BE2C (cell line): ENCODE results near the gene SIGLEC1.

ENCODE experiments used
- DNase-seq: peaks from one replicate; pipeline ENCODE4 v3.0.0-alpha.2; 2020
- H3K27me3 ChIP-seq: fragments of 250-450 bp; sonication (Bioruptor Pico); 2 replicates; pipeline ENCODE4 v1.5.1; 2020; ENCODE audit warnings: mild to moderate bottlenecking
- H3K36me3 ChIP-seq: fragments of 250-450 bp; sonication (Bioruptor Pico); 2 replicates; pipeline ENCODE4 v1.5.1; 2020; ENCODE audit warnings: mild to moderate bottlenecking
- H3K4me1 ChIP-seq: fragments of 250-450 bp; sonication (Bioruptor Pico); 2 replicates; pipeline ENCODE4 v1.5.1; 2020
- H3K4me3 ChIP-seq: 2 replicates; pipeline ENCODE4 v1.5.1; 2011; ENCODE audit warnings: low read depth, low read length
- H3K9me3 ChIP-seq: fragments of 250-450 bp; sonication (Bioruptor Pico); 2 replicates; pipeline ENCODE4 v1.5.1; 2020
- CTCF ChIP-seq: IDR thresholded peaks from 2 replicates; pipeline ENCODE4 v1.5.1; 2012; ENCODE audit warnings: mild to moderate bottlenecking, low read depth, low read length

SIGLEC1 gene

GRCh38 chr20:3696745-3697587, 15.4 kb downstream of the SIGLEC1 start:
- Histone ChIP-seq H3K27me3 (no peaks in the 10 kb centered on the region), H3K4me1 (no peaks in the 10 kb centered on the region), H3K36me3 (no peaks in the 10 kb centered on the region), H3K9me3 (0 out of 2 replicates have a peak, but pooled peaks cover 2% of the 10 kb centered on the region), H3K4me3 (no peak overlapping the region)
- no peak for DNase-seq
- no peak for TF ChIP-seq CTCF

DNA sequence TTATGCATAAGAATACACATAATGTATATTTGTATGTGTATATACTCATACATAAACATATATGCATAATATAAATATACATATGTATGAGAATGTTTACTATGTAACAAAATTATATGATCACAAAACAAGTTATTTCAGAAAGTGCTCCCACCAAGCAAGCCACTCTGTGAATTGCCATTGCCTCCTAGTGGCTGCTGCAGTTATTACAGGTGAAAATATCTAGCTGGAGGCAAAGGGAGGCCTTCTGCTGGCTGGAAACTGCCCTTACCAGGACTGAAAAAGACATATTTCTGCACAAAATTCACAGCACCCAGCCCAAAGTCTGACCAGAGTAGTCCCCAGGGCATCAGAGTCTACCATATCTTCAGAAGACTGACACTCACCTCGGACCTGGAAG, 16.2 kb downstream of the SIGLEC1 start:
- no peak for DNase-seq
- H3K27me3 ChIP-seq: no peaks in the 10 kb centered on the region

DNA sequence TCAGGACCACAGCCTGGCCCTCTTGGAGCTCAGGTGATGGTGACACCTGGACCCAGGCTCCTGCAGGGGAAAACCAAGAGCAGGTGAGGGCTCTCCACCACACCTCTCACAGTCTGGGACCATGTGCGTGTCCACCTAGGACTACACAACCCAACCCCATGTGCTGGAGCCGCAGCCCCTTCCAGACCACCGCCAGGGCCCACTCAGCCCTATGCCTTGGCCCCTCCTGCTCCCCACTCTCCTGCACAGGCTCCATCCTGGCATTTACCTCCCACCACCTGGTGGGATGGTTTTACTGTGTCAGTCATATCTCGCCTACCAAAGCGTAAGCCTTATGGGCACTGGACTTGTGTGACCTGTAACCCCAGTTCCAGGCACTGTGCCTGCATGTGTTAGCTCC, 17.5 kb downstream of the SIGLEC1 start:
- H3K27me3 ChIP-seq: no peaks in the 10 kb centered on the region
- no peaks in the 10 kb centered on the region for H3K4me1 ChIP-seq
- H3K9me3 ChIP-seq: 0 out of 2 replicates have a peak, but pooled peaks cover 2% of the 10 kb centered on the region
- no peak overlapping the region for H3K4me3 ChIP-seq
- no peak for TF ChIP-seq CTCF
- H3K36me3 ChIP-seq: no peaks in the 10 kb centered on the region
- no peak for DNase-seq

More for the DNA sequence above, 16.2 kb downstream of the SIGLEC1 start:
- Histone ChIP-seq H3K9me3 (0 out of 2 replicates have a peak, but pooled peaks cover 2% of the 10 kb centered on the region), H3K4me1 (no peaks in the 10 kb centered on the region), H3K4me3 (no peak overlapping the region), H3K36me3 (no peaks in the 10 kb centered on the region)
- TF ChIP-seq CTCF: peak; percentile 62

DNA sequence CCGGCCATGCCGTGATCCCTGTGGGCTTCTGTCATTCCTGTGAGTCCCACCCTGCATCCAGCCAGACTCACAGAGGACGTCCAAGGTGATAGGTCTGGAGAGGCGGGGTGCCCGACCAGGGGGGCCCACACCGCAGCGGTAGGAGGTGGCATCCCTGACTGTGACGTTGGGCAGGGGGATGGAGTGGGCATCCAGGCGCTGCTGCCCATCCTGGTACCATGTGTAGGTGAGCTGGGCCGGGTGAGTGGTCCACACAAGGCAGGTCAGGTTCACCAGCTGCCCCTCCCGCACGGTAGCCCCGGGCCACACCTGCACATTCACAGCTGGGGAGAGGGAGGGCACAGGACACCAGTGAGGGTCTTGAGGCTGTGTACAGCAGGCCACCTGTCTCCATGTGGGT, 19.0 kb downstream of the SIGLEC1 start:
- Histone ChIP-seq H3K4me1 (no peaks in the 10 kb centered on the region), H3K27me3 (no peaks in the 10 kb centered on the region), H3K9me3 (0 out of 2 replicates have a peak, but pooled peaks cover 2% of the 10 kb centered on the region), H3K4me3 (no peak overlapping the region), H3K36me3 (no peaks in the 10 kb centered on the region)
- TF ChIP-seq CTCF: no peak
- DNase-seq: no peak

DNA sequence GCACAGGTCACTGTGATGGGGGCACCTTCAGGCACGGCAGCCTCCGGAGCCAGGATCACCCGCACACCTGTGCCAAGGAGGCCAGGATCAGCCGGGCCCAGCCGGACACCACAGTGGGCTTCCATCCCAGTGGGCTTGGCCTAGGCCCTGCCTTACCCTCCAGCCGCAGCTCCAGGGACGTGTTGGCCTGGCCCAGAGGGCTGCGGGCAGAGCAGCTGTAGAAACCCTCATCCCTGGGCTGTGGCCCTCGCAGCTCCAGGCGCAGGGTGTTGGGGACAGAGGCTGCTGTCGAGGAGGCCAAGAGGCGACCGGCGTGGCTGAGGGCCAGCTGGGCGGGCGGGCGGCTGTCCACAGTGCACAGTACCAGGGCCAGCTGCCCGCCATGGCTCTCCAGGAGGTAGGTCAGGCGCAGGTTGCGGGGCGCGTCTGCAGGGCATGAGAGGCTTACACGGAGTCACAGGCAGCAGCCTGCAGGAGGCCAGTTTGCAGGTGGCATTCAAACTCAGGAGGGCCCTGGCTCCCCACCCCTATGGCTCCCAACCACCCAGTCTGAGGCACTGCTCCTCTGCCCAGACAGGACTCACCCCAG, 19.6 kb downstream of the SIGLEC1 start:
- no peaks in the 10 kb centered on the region for H3K27me3 ChIP-seq
- no peak for TF ChIP-seq CTCF
- no peak for DNase-seq

DNA sequence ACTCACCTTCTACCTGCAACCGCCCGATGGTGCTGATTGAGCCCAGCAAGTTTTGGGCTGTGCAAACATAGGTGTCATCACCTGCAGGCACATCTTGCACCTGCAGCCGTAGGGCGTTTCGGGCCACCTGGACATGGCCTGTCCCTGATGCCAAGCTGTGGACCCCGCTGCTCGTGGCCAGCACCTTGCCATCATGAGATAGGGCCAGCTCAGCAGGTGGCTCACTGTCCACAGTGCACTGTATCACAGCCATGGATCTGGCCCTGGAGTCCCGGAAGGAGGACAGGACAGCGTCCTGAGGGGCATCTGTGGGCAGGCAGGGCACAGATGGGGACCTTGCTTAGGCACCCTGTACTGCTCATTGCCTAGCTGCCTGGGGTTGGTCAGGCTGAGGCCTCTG, 20.5 kb downstream of the SIGLEC1 start:
- Histone ChIP-seq H3K4me1 (no peaks in the 10 kb centered on the region), H3K36me3 (no peaks in the 10 kb centered on the region), H3K27me3 (no peaks in the 10 kb centered on the region), H3K9me3 (0 out of 2 replicates have a peak, but pooled peaks cover 2% of the 10 kb centered on the region), H3K4me3 (no peak overlapping the region)
- DNase-seq: no peak
- TF ChIP-seq CTCF: no peak

More for the DNA sequence above, 19.6 kb downstream of the SIGLEC1 start:
- Histone ChIP-seq H3K36me3 (no peaks in the 10 kb centered on the region), H3K9me3 (0 out of 2 replicates have a peak, but pooled peaks cover 2% of the 10 kb centered on the region), H3K4me1 (no peaks in the 10 kb centered on the region), H3K4me3 (no peak overlapping the region)
